Islet precursor cell (in vitro differentiated cells): ENCODE results near the gene C3orf20.
A peak's percentile ranks its signal among the peaks of the same experiment; 100 is the strongest.

Experiments
- DNase-seq: peaks from one replicate; pipeline ENCODE4 v3.0.0-alpha.2; 2018

C3orf20 gene

GRCh38 chr3:14674841-14675240, at the start of gene C3orf20:
Gene C3orf20, plus strand, starts transcription at chr3:14675141. Its CDS starts 7,573 bp downstream, at chr3:14682714.
- no peak for DNase-seq

- no peak for DNase-seq
These were observed 49.5 kb upstream of the C3orf20 start for GRCh38 chr3:14625443-14625842.

GRCh38 chr3:14627815-14628214, 47.1 kb upstream of the C3orf20 start:
- no peak for DNase-seq

GRCh38 chr3:14628406-14628805, 46.5 kb upstream of the C3orf20 start:
- DNase-seq = no peak

- peak; percentile 44 for DNase-seq
These were observed 44.4 kb upstream of the C3orf20 start for GRCh38 chr3:14630404-14631100.

- DNase-seq = no peak
These were observed 43.8 kb upstream of the C3orf20 start for GRCh38 chr3:14631101-14631497.

GRCh38 chr3:14631687-14632441, 43.1 kb upstream of the C3orf20 start:
- no peak for DNase-seq

GRCh38 chr3:14632442-14632930, 42.5 kb upstream of the C3orf20 start:
- DNase-seq = no peak

GRCh38 chr3:14633417-14633816, 41.5 kb upstream of the C3orf20 start:
- DNase-seq = no peak

GRCh38 chr3:14633819-14634424, 41.0 kb upstream of the C3orf20 start:
- DNase-seq = peak; percentile 72

GRCh38 chr3:14634763-14635400, 40.1 kb upstream of the C3orf20 start:
- peak; percentile 38 for DNase-seq

- no peak for DNase-seq
These were observed 38.3 kb upstream of the C3orf20 start for GRCh38 chr3:14636496-14637087.

- no peak for DNase-seq
These were observed 34.8 kb upstream of the C3orf20 start for GRCh38 chr3:14640157-14640562.

GRCh38 chr3:14640734-14641133, 34.2 kb upstream of the C3orf20 start:
- DNase-seq = no peak

- DNase-seq = no peak
These were observed 33.6 kb upstream of the C3orf20 start for GRCh38 chr3:14641346-14641745.

GRCh38 chr3:14645453-14645852, 29.5 kb upstream of the C3orf20 start:
- DNase-seq = no peak

- DNase-seq = no peak
These were observed 28.8 kb upstream of the C3orf20 start for GRCh38 chr3:14646131-14646573.

GRCh38 chr3:14646589-14647413, 28.1 kb upstream of the C3orf20 start:
- DNase-seq = no peak

- DNase-seq = no peak
These were observed 26.7 kb upstream of the C3orf20 start for GRCh38 chr3:14647976-14648955.

- DNase-seq = no peak
These were observed 25.5 kb upstream of the C3orf20 start for GRCh38 chr3:14649466-14649865.

- DNase-seq = no peak
These were observed 24.7 kb upstream of the C3orf20 start for GRCh38 chr3:14650193-14650592.
